HEK293 (cell line): ENCODE data around the gene BIRC6.

Experiments used
- ATF2 ChIP-seq: fragments of 450-650 bp; formaldehyde crosslinking; IDR thresholded peaks from 2 replicates; pipeline ENCODE4 v1.5.1; 2016; ENCODE audit warnings: missing biosample characterization, missing genetic modification characterization, low read depth
- BCL11A ChIP-seq: fragments of 450-650 bp; formaldehyde crosslinking; IDR thresholded peaks from 2 replicates; pipeline ENCODE4 v1.5.1; 2016; ENCODE audit warnings: low read depth, missing biosample characterization, missing genetic modification characterization
- CTCF ChIP-seq: fragments of 450-650 bp; formaldehyde crosslinking; IDR thresholded peaks from 2 replicates; pipeline ENCODE4 v1.5.1; 2016; ENCODE audit warnings: missing biosample characterization, missing genetic modification characterization
- MYNN ChIP-seq: fragments of 450-650 bp; formaldehyde crosslinking; IDR thresholded peaks from 2 replicates; pipeline ENCODE4 v1.5.1; 2016; ENCODE audit warnings: missing biosample characterization, missing genetic modification characterization, borderline replicate concordance
- YY1 ChIP-seq: fragments of 450-650 bp; formaldehyde crosslinking; IDR thresholded peaks from 2 replicates; pipeline ENCODE4 v1.5.1; 2018; ENCODE audit warnings: missing biosample characterization, missing genetic modification characterization
- ZNF426 ChIP-seq: fragments of 450-650 bp; formaldehyde crosslinking; IDR thresholded peaks from 2 replicates; pipeline ENCODE4 v1.5.1; 2017; ENCODE audit warnings: missing biosample characterization, missing genetic modification characterization, mild to moderate bottlenecking, inconsistent platforms, moderate library complexity
- ZNF830 ChIP-seq: fragments of 450-650 bp; IDR thresholded peaks from 2 replicates; pipeline ENCODE4 v1.5.0; 2018; ENCODE audit warnings: missing biosample characterization, missing genetic modification characterization, low read depth, mild to moderate bottlenecking, moderate library complexity

GRCh38 chr2:32446369-32446768 lies 89.5 kb downstream of the BIRC6 start:
- TF ChIP-seq CTCF (no peak), ZNF426 (tag by site-specific recombination) (no peak), BCL11A (tag by site-specific recombination) (no peak), YY1 (no peak), ATF2 (tag by site-specific recombination) (no peak), MYNN (tag by site-specific recombination) (no peak), ZNF830 (tag by site-specific recombination) (no peak)
